Urinary bladder (tissue), 4 donors: Measurements from ENCODE around the gene ARHGAP12. TPM values are rescaled to one million over a fixed set of nuclear protein-coding genes. Genes with fewer than 3 reads are reported as not detected.

Experiments used
- DNase-seq: peaks from one replicate; pipeline ENCODE4 v3.0.0-alpha.2; 2015; ENCODE audit errors: extremely low spot score
- H3K27ac ChIP-seq: one replicate; pipeline ENCODE4 v1.5.1; 2013; ENCODE audit warnings: low read depth, mild to moderate bottlenecking, moderate library complexity
- H3K36me3 ChIP-seq: one replicate; pipeline ENCODE4 v1.6.1; 2013; ENCODE audit warnings: mild to moderate bottlenecking, moderate library complexity; ENCODE audit not compliant: insufficient read depth
- H3K4me1 ChIP-seq: one replicate; pipeline ENCODE4 v1.6.1; 2013; ENCODE audit warnings: mild to moderate bottlenecking, moderate library complexity; ENCODE audit not compliant: insufficient read depth
- H3K4me3 ChIP-seq: one replicate; pipeline ENCODE4 v1.5.1; 2013; ENCODE audit warnings: low read depth, low read length
- WGBS: extraction: QIAGEN DNeasy Blood & Tissue Kit; methylation state at CpG from one replicate; pipeline ENCODE4 v1.1.7; 2013; 5-methylcytosine and 5-hydroxymethylcytosine counted together
- polyA plus RNA-seq: library from polyadenylated mRNA; stranded (reverse); fragments of 200-250 nt; gene quantifications from one replicate; pipeline ENCODE4 v1.2.3, GENCODE V29; 2013
- total RNA-seq: library from RNA; depleted of rRNA; stranded (reverse); fragments of >200 nt; gene quantifications from one replicate; pipeline ENCODE4 v1.2.3, GENCODE V29; 2014
- donor health status: healthy with polysubstance abuse.
- donor health status: healthy.

Gene ARHGAP12
- total and polyA plus RNA-seq, 2 donors, result 12.8 to 92.4 TPM

DNA sequence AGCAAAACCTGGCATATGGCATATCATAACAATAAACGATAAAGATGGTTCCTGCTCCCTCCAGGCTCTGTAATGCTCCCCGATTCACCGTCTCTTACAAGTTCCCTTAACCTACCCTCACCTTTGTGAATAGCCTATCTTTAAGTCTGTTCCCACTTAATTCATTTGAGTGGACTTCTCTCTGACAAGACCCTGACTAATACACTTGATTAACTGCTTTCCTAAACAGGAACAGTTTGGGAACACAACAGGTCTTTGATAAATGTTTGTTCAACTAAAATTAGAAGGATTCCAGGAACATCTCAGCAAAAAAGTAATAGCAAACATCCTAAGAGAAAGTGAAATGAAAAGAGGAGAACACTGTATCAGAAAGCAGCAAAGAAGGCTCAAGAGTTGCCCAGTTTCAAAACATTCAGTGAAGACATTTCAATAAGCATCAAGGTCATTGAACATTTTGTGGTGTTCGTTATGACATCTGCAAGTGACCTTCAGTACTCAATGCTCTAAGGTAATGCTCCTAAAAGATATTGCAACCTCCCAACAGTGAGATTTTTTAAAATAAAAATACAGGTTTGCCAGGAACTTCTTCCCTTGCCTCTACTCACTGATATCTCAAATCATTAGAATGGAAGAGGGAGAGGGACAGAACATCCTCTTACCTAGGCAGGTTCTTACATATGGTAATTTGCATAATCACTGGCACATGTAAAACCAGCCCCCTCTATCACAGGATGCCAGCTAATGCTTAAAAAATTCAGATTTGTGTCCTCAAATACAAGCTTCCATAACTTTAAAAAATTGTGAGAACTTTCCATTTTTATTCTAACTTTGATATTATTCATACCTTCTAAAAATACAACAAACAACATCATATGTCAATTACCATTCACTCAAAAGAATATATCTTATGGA lies 11.4 kb upstream of the ARHGAP12 start:
- Histone ChIP-seq H3K4me1 (no peaks in the 10 kb centered on the region), H3K27ac (no peak overlapping the region), H3K4me3 (no peak overlapping the region), H3K36me3 (no peaks in the 10 kb centered on the region)
- DNase-seq, result no peak
- 91% methylated on average over 4 of the region's 4 CpGs for WGBS

DNA sequence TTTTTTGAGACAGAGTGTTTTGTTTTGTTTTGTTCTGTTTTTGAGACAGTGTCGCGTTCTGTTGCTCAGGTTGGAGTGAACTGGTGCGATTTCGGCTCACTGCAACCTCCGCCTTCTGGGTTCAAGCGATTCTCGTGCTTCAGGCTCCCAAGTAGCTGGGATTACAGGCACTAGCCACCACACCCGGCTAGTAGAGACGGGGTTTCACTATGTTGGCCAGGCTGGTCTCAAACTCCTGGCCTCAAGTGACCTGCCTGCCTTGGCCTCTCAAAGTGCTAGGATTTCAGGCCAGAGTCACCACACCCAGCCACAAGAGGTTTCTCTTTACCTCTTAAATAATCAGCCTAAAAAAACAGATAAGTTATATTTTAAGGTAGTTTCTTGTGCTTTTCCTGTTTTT lies 8.7 kb upstream of the ARHGAP12 start:
- 84% methylated on average over 9 of the region's 9 CpGs for WGBS

GRCh38 chr10:31936933-31937332 lies 8.3 kb upstream of the ARHGAP12 start:
- no peak overlapping the region for H3K27ac ChIP-seq

More for the DNA sequence above, 8.7 kb upstream of the ARHGAP12 start:
- Histone ChIP-seq H3K4me3 (no peak overlapping the region), H3K27ac (no peak overlapping the region), H3K36me3 (no peaks in the 10 kb centered on the region), H3K4me1 (no peaks in the 10 kb centered on the region)
- no peak for DNase-seq

DNA sequence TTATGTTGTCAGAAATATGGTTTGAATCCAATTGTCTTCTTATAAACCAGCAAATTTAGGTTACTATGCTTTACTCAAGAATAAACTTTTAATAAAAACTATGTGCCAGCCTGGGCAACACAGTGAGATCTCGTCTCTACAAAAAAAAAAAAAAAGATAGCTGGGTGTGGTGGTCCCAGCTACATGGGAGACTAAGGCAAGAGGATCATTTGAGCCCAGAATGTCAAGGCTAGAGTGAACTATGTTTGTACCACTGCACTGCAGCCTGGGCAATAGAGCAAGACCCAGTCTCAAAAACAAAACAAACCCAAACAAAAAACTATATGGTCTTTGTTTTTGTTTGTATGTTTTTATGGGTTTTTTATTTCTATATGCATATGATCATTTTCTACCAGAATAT lies 7.5 kb upstream of the ARHGAP12 start:
- Histone ChIP-seq H3K36me3 (no peaks in the 10 kb centered on the region), H3K4me1 (no peaks in the 10 kb centered on the region), H3K27ac (no peak overlapping the region), H3K4me3 (no peak overlapping the region)
- DNase-seq, result no peak
- 85% methylated on average over 1 of the region's 1 CpG for WGBS

More at GRCh38 chr10:31936933-31937332, 8.3 kb upstream of the ARHGAP12 start:
- H3K36me3 ChIP-seq, result no peaks in the 10 kb centered on the region
- H3K4me1 ChIP-seq, result no peaks in the 10 kb centered on the region
- 64% methylated on average over 5 of the region's 5 CpGs for WGBS
- DNase-seq, result no peak
- H3K4me3 ChIP-seq, result no peak overlapping the region

DNA sequence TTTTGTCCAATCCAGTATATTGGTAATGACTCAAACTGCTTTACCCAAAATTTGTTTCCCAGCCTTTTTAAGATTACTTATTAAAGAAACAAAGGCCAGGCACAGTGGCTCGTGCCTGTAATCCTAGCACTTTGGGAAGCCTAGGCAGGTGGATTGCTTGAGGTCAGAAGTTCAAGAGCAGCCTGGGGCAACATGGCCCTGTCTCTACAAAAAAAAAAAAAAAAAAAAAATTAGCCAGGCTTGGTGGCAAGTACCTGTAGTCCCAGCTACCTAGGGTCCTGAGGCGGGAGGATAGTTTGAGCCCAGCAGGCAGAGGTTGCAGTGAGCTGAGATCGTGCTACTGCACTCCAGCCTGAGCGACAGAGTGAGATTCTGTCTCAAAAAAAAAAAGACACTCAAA lies 7.0 kb upstream of the ARHGAP12 start:
- no peak overlapping the region for H3K4me3 ChIP-seq
- WGBS, result 95% methylated on average over 4 of the region's 4 CpGs

GRCh38 chr10:31932838-31933237 lies 4.2 kb upstream of the ARHGAP12 start:
- Histone ChIP-seq H3K4me3 (no peak overlapping the region), H3K36me3 (no peaks in the 10 kb centered on the region), H3K4me1 (no peaks in the 10 kb centered on the region), H3K27ac (no peak overlapping the region)
- DNase-seq, result no peak

More for the DNA sequence above, 7.0 kb upstream of the ARHGAP12 start:
- no peaks in the 10 kb centered on the region for H3K4me1 ChIP-seq
- H3K36me3 ChIP-seq, result no peaks in the 10 kb centered on the region
- no peak overlapping the region for H3K27ac ChIP-seq
- no peak for DNase-seq

- Histone ChIP-seq H3K4me1 (no peaks in the 10 kb centered on the region), H3K27ac (no peak overlapping the region), H3K4me3 (no peak overlapping the region), H3K36me3 (no peaks in the 10 kb centered on the region)
- no peak for DNase-seq
- WGBS, result 65% methylated on average over 1 of the region's 1 CpG
These were observed 2.2 kb upstream of the ARHGAP12 start for GRCh38 chr10:31930856-31931255.

- peak overlapping the region; percentile 14 for H3K27ac ChIP-seq
- peak overlapping the region; percentile 95 for H3K4me3 ChIP-seq
- H3K36me3 ChIP-seq, result no peaks in the 10 kb centered on the region
- 14% methylated on average over 11 of the region's 11 CpGs for WGBS
- no peaks in the 10 kb centered on the region for H3K4me1 ChIP-seq
- DNase-seq, result no peak
These were observed 1.6 kb upstream of the ARHGAP12 start for GRCh38 chr10:31930023-31930751.

- WGBS, result under 1% methylated on average over 25 of the region's 25 CpGs
- Histone ChIP-seq H3K4me3 (peak overlapping the region; percentile 95), H3K36me3 (no peaks in the 10 kb centered on the region), H3K27ac (peak overlapping the region; percentile 98), H3K4me1 (no peaks in the 10 kb centered on the region)
- no peak for DNase-seq
These were observed 811 bp upstream of the ARHGAP12 start for GRCh38 chr10:31929261-31930022.

DNA sequence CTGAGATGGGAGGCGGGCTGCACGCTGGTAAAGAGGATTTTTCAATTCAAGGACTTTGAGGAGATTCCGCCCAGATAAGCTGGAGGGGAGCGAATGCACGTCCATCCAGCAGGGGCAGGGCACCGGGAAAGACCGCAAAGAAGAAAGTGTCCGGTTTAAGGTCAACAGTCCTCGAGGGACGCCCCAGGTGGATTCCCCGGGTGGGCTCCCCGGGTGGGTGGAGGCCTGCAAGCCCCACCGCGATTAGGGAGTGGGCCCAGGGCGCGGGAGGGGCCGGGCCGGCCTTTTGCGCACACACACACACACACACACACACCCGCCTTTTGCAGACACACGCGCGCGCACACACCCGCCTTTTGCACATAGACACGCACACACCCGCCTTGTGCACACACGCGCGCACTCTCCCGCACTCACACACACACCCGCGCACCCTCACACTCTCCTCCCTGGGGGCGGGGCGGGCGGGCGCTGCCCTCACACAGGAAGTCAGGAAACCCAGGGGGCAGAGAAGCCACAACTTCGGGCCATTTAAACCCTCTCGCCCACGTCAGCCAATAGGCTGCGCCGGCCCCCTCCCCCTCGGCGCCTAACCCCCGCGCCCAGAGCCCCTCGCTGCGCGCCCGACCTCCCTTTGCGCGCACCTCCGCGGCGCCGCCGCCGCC lies 615 bp downstream of the ARHGAP12 start:
- Histone ChIP-seq H3K4me3 (peak overlapping the region; percentile 95), H3K36me3 (no peaks in the 10 kb centered on the region), H3K27ac (peak overlapping the region; percentile 80), H3K4me1 (no peaks in the 10 kb centered on the region)
- under 1% methylated on average over 56 of the region's 58 CpGs for WGBS
- no peak for DNase-seq

- H3K4me3 ChIP-seq, result peak overlapping the region; percentile 95
- WGBS, result under 1% methylated on average over 12 of the region's 12 CpGs
- H3K27ac ChIP-seq, result no peak overlapping the region
- DNase-seq, result no peak
- H3K4me1 ChIP-seq, result no peaks in the 10 kb centered on the region
- H3K36me3 ChIP-seq, result no peaks in the 10 kb centered on the region
These were observed 1.1 kb downstream of the ARHGAP12 start for GRCh38 chr10:31927565-31927883.

DNA sequence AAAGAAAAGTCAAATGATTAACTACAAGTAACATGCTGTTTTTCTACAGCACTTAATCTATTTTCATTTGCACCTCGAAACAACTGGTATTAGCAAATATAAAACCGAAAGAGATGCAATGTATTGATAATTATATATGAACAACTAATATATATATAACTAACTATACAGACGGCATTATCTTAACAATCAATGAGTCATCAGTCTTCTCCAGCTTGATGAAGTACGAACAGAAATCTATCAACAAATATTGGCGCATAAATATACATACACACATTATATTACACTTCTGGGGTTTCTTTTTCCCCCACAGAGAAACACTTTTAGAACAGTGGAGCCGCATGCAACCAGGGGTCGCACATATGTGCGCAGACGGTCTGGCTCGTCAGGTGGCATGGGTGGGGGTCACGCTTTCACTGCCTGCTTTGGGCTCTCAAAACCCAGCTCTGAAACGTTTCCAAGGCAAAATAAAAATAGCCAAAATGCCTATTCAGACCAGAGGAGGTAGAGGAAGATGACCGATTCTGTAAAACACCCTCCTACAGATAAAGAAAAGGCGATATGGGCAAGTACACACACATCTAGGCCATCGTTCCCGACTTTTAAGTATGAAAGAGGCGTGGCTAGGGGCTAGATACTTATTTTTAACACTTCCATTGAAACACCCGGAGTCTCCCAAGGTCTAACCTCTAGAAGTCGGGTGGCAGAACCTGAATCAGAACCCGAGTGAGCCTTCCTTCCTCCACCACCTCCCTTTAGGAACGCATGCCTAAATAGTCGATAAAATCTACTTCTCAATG lies 1.7 kb downstream of the ARHGAP12 start:
- no peaks in the 10 kb centered on the region for H3K36me3 ChIP-seq
- 31% methylated on average over 22 of the region's 22 CpGs for WGBS
- H3K4me1 ChIP-seq, result no peaks in the 10 kb centered on the region
- no peak overlapping the region for H3K27ac ChIP-seq
- DNase-seq, result no peak
- H3K4me3 ChIP-seq, result peak overlapping the region; percentile 95
